GM12878 (cell line): ENCODE data around the gene SLC1A5. TPM values are rescaled to one million over a fixed set of nuclear protein-coding genes. Genes with fewer than 3 reads are reported as not detected.
"Not testable (repeated sequence)": the region's sequence is repeated elsewhere in the genome, so short reads cannot be mapped to it uniquely, and the experiment has no call there.

Source experiments
- ATAC-seq: fragments of 200-7000 bp; cut with Tn5 transposase; 3 replicates; pipeline ENCODE4 v1.9.1; 2020; ENCODE audit warnings: mild to moderate bottlenecking, moderate library complexity
- BruUV-seq: library from RNA; stranded (reverse); fragments of 400-500 nt; replicated peaks from 2 replicates; lab custom pipeline; 2021; lab: Mats Ljungman, UMichigan
- CTCF ChIA-PET: fragments of 300-600 bp; sonication (Branson Sonifier 250); formaldehyde crosslinking; extraction: SDS; loops from one replicate; lab custom pipeline; 2021; ENCODE audit warnings: inconsistent platforms; lab: Yijun Ruan, JAX
- POLR2A ChIA-PET: fragments of 350-600 bp; formaldehyde crosslinking; extraction: SDS; loops from one replicate; lab custom pipeline; 2021; ENCODE audit warnings: inconsistent platforms; lab: Charles Lee
- RAD21 ChIA-PET: fragments of 300-600 bp; sonication (Branson Sonifier 250); formaldehyde crosslinking; loops from one replicate; lab custom pipeline; 2023; ENCODE audit warnings: antibody characterized with exemption; ENCODE audit not compliant: unreplicated experiment; lab: Charles Lee
- SMC1A ChIA-PET: fragments of 300-600 bp; sonication (Branson Sonifier 250); formaldehyde crosslinking; loops from one replicate; lab custom pipeline; 2023; ENCODE audit not compliant: unreplicated experiment, uncharacterized antibody; lab: Charles Lee
- DNase-seq: peaks from one replicate; pipeline ENCODE4 v3.0.0-alpha.2; 2011; ENCODE audit warnings: low read depth, low spot score
- FAIRE-seq: peaks from 3 replicates; lab custom pipeline; 2011; peaks lifted over from hg19 to GRCh38; lab: Jason Lieb, UNC
- H2AFZ ChIP-seq: 2 replicates; pipeline ENCODE4 v1.6.0; 2011; ENCODE audit warnings: low read depth, low read length, control low read depth; ENCODE audit not compliant: control insufficient read depth
- H3K27ac ChIP-seq: 2 replicates; pipeline ENCODE4 v1.5.1; 2011; ENCODE audit warnings: control low read depth; ENCODE audit not compliant: control insufficient read depth, insufficient read depth
- H3K27me3 ChIP-seq, 2 experiments: replicated peaks in 1 of 2; 2 replicates each; pipeline versions ENCODE4 v1.6.0 to v1.6.1; 2011; ENCODE audit warnings: low read length in 1 of 2; ENCODE audit not compliant: control insufficient read depth in 2 of 2, insufficient read depth in 2 of 2
- H3K36me3 ChIP-seq, 2 experiments: 2 replicates each; pipeline ENCODE4 v1.5.1; 2011; ENCODE audit warnings: low read length in 1 of 2; ENCODE audit not compliant: control insufficient read depth in 2 of 2, insufficient read depth in 2 of 2
- H3K4me1 ChIP-seq: 2 replicates; pipeline ENCODE4 v1.6.1; 2011; ENCODE audit warnings: mild to moderate bottlenecking, low read length, moderate library complexity, mixed read lengths; ENCODE audit not compliant: control insufficient read depth, insufficient read depth
- H3K4me2 ChIP-seq: 2 replicates; pipeline ENCODE4 v1.6.0; 2011; ENCODE audit warnings: control low read depth; ENCODE audit not compliant: control insufficient read depth, insufficient read depth
- H3K4me3 ChIP-seq: fragments of 200-600 bp; sonication (generic); 2 replicates; pipeline ENCODE4 v1.5.1; 2016
- H3K79me2 ChIP-seq: 2 replicates; pipeline ENCODE4 v1.6.0; 2011; ENCODE audit warnings: low read length; ENCODE audit not compliant: control insufficient read depth, insufficient read depth
- H3K9ac ChIP-seq: 2 replicates; pipeline ENCODE4 v1.8.0; 2011; ENCODE audit warnings: low read length, control low read depth, mixed read lengths; ENCODE audit not compliant: control insufficient read depth, insufficient read depth
- H3K9me3 ChIP-seq: replicated peaks from 3 replicates; pipeline ENCODE4 v1.5.1; 2011; ENCODE audit warnings: mild to moderate bottlenecking, low read length; ENCODE audit not compliant: control insufficient read depth, insufficient read depth
- H4K20me1 ChIP-seq: 2 replicates; pipeline ENCODE4 v1.6.0; 2011; ENCODE audit not compliant: control insufficient read depth, insufficient read depth
- CHD1 ChIP-seq: IDR thresholded peaks from 2 replicates; pipeline ENCODE4 v1.6.1; 2012; ENCODE audit warnings: low read depth, low read length, improper control_type of control experiment
- ESRRA ChIP-seq: IDR thresholded peaks from 2 replicates; pipeline ENCODE4 v1.6.1; 2012; ENCODE audit warnings: mild to moderate bottlenecking, low read length, improper control_type of control experiment
- HDGF ChIP-seq: fragments of 450-650 bp; IDR thresholded peaks from 2 replicates; pipeline ENCODE4 v1.6.1; 2016; ENCODE audit warnings: antibody characterized with exemption
- RAD21 ChIP-seq: IDR thresholded peaks from 2 replicates; pipeline ENCODE4 v1.6.1; 2011; ENCODE audit warnings: mild to moderate bottlenecking, low read depth, low read length, moderate library complexity; ENCODE audit not compliant: insufficient read depth
- SMARCA5 ChIP-seq: fragments of 450-650 bp; IDR thresholded peaks from 2 replicates; pipeline ENCODE4 v1.6.1; 2017; ENCODE audit warnings: mild to moderate bottlenecking
- SMC3 ChIP-seq: IDR thresholded peaks from 2 replicates; pipeline ENCODE4 v1.6.1; 2011; ENCODE audit warnings: low read length, improper control_type of control experiment, borderline replicate concordance
- SPI1 ChIP-seq: IDR thresholded peaks from 2 replicates; pipeline ENCODE4 v1.6.1; 2011; ENCODE audit warnings: low read depth, mild to moderate bottlenecking, low read length, moderate library complexity, borderline replicate concordance; ENCODE audit not compliant: insufficient read depth
- STAT1 ChIP-seq: fragments of 450-650 bp; conservative IDR thresholded peaks from 2 replicates; pipeline ENCODE4 v1.6.1; 2014; ENCODE audit warnings: antibody characterized with exemption, mild to moderate bottlenecking
- YY1 ChIP-seq: IDR thresholded peaks from 2 replicates; pipeline ENCODE4 v1.6.1; 2011; ENCODE audit warnings: low read depth, mild to moderate bottlenecking, low read length
- ZNF622 ChIP-seq: fragments of 450-650 bp; IDR thresholded peaks from 2 replicates; pipeline ENCODE4 v1.6.1; 2017; ENCODE audit warnings: mild to moderate bottlenecking, inconsistent platforms
- ZSCAN29 ChIP-seq: fragments of 450-650 bp; IDR thresholded peaks from 2 replicates; pipeline ENCODE4 v1.6.1; 2017; ENCODE audit warnings: mild to moderate bottlenecking, moderate library complexity
- WGBS: methylation state at CpG from one replicate; pipeline ENCODE4 v1.1.6; 2016; ENCODE audit warnings: low lambda C conversion rate; ENCODE audit not compliant: insufficient replicate concordance, insufficient coverage; ENCODE audit errors: missing lambda C conversion rate; 5-methylcytosine and 5-hydroxymethylcytosine counted together
- in situ Hi-C: fragments of 300-500 bp; cut with MboI; formaldehyde crosslinking; loops from 9 replicates; pipeline ENCODE4 v1.14.3; 2018; ENCODE audit warnings: mixed read lengths
- intact Hi-C: fragments of 100-400 bp; cut with micrococcal nuclease; formaldehyde crosslinking; loops from one replicate; pipeline ENCODE4 v1.14.2; 2022; ENCODE audit not compliant: unreplicated experiment
- polyA plus RNA-seq, 11 experiments: library from polyadenylated mRNA; depleted of rRNA in 4 of 11; unstranded in 6 of 11; stranded (reverse) in 5 of 11; fragments of >200 nt; fragmentation: Nextera tagmentation in 4 of 11; fragmentation: Illumina TruSeq in 1 of 11; extraction: Ambion mirVana in 4 of 11; extraction: Trizol in 1 of 11; gene quantifications; 1 replicate in 1 of 11; 2 replicates in 10 of 11; pipeline versions ENCODE4 v1.2.1 to v1.2.3, GENCODE V29; 2011 to 2016; ENCODE audit warnings: inconsistent platforms in 2 of 11, missing spikeins in 2 of 11, low read depth in 1 of 11
- total RNA-seq, 4 experiments: library from RNA; depleted of rRNA in 3 of 4; stranded (reverse); fragments of >200 nt in 3 of 4; fragmentation: Illumina TruSeq in 1 of 4; extraction: Trizol in 1 of 4; gene quantifications; 2 replicates each; pipeline versions ENCODE4 v1.2.1 to v1.2.3, GENCODE V29; 2013 to 2021
- TF ChIP-seq, protein P1 (sequence below), 3 experiments: IDR thresholded peaks in 2 of 3; conservative IDR thresholded peaks in 1 of 3; 2 replicates each; pipeline ENCODE4 v1.5.1; 2011; ENCODE audit warnings: low read depth in 3 of 3, low read length in 3 of 3, mild to moderate bottlenecking in 3 of 3, control low read depth in 2 of 3, moderate library complexity in 2 of 3, inconsistent platforms in 1 of 3, mixed read lengths in 1 of 3; ENCODE audit not compliant: control insufficient read depth in 2 of 3, insufficient read depth in 1 of 3; ENCODE audit errors: extremely low read depth in 1 of 3

The SLC1A5 gene
- total and polyA plus RNA-seq, 10 of the 15 experiments (the other 5 are each of a cell fraction or from before 2014, with no cell fraction given) = 9.1 to 129 (median 60.9) TPM

DNA sequence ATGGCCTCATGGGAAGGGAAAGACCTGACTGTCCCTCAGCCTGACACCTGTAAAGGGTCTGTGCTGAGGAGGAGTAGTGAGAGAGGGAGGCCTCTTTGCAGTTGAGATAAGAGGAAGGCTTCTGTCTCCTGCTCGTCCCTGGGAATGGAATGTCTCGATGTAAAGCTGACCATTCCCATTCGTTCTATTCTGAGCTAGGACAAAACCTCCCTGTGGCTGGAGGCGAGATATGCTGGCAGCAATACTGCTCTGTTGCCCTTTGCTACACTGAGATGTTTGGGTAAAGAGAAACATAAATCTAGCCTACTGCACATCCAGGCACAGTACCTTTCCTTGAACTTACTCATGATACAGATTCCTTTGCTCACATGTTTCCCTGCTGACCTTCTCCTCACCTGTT, 19.6 kb downstream of the SLC1A5 start:
- H3K79me2 ChIP-seq, H3K9ac ChIP-seq, BruUV-seq, H2AFZ ChIP-seq, H4K20me1 ChIP-seq, FAIRE-seq, intact Hi-C loops, H3K36me3 ChIP-seq, H3K4me2 ChIP-seq, H3K9me3 ChIP-seq, in situ Hi-C loops, H3K27ac ChIP-seq, H3K4me1 ChIP-seq, ATAC-seq, RAD21 ChIA-PET, DNase-seq, H3K4me3 ChIP-seq, H3K27me3 ChIP-seq, POLR2A ChIA-PET: not testable (repeated sequence)
- CTCF ChIA-PET = interaction anchor here (0.7 to 4.7 kb wide), 8 partner anchors 10 to 203 kb away, joined by 3 to 33 read pairs (median 5); no protein-coding TSS in a partner anchor
- 44% methylated on average over 4 of the region's 4 CpGs for WGBS
- SMC1A ChIA-PET = interaction anchor here (1.1 kb wide), 1 partner anchor 40 kb away, joined by 3 read pairs; no protein-coding TSS in a partner anchor

DNA sequence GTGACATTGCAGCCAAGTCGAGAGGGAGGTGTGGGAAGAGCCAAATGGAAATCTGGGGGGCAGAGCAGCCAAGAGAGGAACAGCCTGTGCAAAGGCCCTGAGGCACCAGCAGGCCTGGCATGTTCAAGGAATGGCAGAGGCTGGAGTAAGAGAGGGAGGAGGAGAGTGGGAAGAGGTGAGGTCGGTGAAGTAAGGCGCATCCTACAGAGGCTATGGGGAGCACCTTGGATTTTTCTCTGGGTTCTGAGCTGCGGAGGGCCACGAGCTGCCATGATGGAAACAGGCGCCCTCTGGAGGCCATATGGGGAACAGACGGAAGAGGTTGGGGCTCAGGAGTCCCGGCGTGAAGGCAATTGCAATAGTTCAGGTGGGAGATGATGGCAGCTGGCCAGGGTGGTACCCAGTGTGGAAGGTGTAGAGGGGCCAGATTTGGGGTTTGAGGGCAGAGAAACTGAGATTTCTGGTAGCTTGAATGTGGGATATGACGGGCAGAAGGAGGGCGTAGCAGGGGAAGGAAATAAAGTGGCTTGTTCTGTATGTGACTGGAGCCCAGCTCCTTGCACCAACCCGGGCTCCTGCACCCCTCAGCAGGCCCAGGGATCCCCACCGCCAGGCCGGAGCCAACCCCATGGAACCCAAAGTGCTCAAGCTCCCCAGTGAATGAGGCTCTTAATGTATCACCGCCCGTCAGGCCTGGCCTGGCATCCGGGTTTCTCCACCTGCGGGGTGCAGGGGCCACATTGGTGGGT, 21.7 kb downstream of the SLC1A5 start:
- no TSS peak for BruUV-seq
- CTCF ChIA-PET = interaction anchor here (0.6 to 4.7 kb wide), 32 partner anchors 8 to 237 kb away, joined by 3 to 43 read pairs (median 4); partner anchors contain the start of genes AP2S1 and SLC1A5
- H3K79me2 ChIP-seq = no peaks in the 10 kb centered on the region
- TF ChIP-seq CHD1 = no peak
- peak; percentile 94 for TF ChIP-seq YY1
- 0 out of 2 replicates have a peak, but pooled peaks have one; percentile 1 for TF ChIP-seq SPI1
- peak; percentile 38; the same call in 1 of the 2 replicates for TF ChIP-seq RAD21
- TF ChIP-seq SMC3 = peak; percentile 53
- TF ChIP-seq HDGF = 0 out of 2 replicates have a peak, but pooled peaks have one; percentile 41
- TF ChIP-seq ZNF622 = no peak
- TF ChIP-seq, protein P1, sequence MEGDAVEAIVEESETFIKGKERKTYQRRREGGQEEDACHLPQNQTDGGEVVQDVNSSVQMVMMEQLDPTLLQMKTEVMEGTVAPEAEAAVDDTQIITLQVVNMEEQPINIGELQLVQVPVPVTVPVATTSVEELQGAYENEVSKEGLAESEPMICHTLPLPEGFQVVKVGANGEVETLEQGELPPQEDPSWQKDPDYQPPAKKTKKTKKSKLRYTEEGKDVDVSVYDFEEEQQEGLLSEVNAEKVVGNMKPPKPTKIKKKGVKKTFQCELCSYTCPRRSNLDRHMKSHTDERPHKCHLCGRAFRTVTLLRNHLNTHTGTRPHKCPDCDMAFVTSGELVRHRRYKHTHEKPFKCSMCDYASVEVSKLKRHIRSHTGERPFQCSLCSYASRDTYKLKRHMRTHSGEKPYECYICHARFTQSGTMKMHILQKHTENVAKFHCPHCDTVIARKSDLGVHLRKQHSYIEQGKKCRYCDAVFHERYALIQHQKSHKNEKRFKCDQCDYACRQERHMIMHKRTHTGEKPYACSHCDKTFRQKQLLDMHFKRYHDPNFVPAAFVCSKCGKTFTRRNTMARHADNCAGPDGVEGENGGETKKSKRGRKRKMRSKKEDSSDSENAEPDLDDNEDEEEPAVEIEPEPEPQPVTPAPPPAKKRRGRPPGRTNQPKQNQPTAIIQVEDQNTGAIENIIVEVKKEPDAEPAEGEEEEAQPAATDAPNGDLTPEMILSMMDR (IDR thresholded peaks at IDR 0.05 in 2 of 3, conservative IDR thresholded peaks at IDR 0.05 in 1 of 3; ENCODE audit: control insufficient read depth in 2 of 3, extremely low read depth in 1 of 3, insufficient read depth in 1 of 3, low read depth in 3 of 3, low read length in 3 of 3) = peak; percentile 70 to 89 (median 86)
- TF ChIP-seq STAT1 = no peak
- TF ChIP-seq SMARCA5 = 0 out of 2 replicates have a peak, but pooled peaks have one; percentile 46
- no peak for TF ChIP-seq ZSCAN29
- TF ChIP-seq ESRRA = no peak
- TF ChIP-seq, all 136 proteins: peak for 7
- intact Hi-C loops (no loop called here), in situ Hi-C loops (no loop called here)
- Histone ChIP-seq H3K4me1 (no peaks in the 10 kb centered on the region), H3K4me2 (no peak overlapping the region), H3K9ac (no peak overlapping the region), H3K27me3 (no peaks in the 10 kb centered on the region), H3K36me3 (no peaks in the 10 kb centered on the region), H3K27ac (no peak overlapping the region), H3K9me3 (no peaks in the 10 kb centered on the region), H3K4me3 (no peak overlapping the region), H4K20me1 (no peaks in the 10 kb centered on the region), H2AFZ (peak overlapping the region; percentile 37)
- RAD21 ChIA-PET = interaction anchor here (0.6 to 3.2 kb wide), 8 partner anchors 8 to 99 kb away, joined by 3 to 19 read pairs (median 4); no protein-coding TSS in a partner anchor
- ATAC-seq (peak; percentile 99), FAIRE-seq (peak; percentile 82), DNase-seq (no peak)
- POLR2A ChIA-PET = interaction anchor here (0.8 to 1.8 kb wide), 3 partner anchors 13 to 79 kb away, joined by 3 to 8 read pairs (median 3); no protein-coding TSS in a partner anchor
- SMC1A ChIA-PET = interaction anchor here (0.9 to 1.9 kb wide), 7 partner anchors 9 to 74 kb away, joined by 3 to 10 read pairs (median 5); no protein-coding TSS in a partner anchor
- WGBS = 33% methylated on average over 18 of the region's 18 CpGs
